HepG2 (cell line): Measurements from ENCODE around the gene NAA15. TPM values are rescaled to one million over a fixed set of nuclear protein-coding genes. Genes with fewer than 3 reads are reported as not detected.

Experiments used
- DNMT3B ChIP-seq: conservative IDR thresholded peaks from 2 replicates; pipeline ENCODE4 v1.6.1; 2016; ENCODE audit warnings: missing biosample characterization, control low read depth
- HMG20B ChIP-seq: conservative IDR thresholded peaks from 2 replicates; pipeline ENCODE4 v1.6.1; 2016; ENCODE audit warnings: missing genetic modification reagents, missing compliant biosample characterization
- HOXA5 ChIP-seq: sonication (generic); formaldehyde crosslinking; IDR thresholded peaks from 2 replicates; pipeline ENCODE4 v1.4.0; 2020; ENCODE audit warnings: missing genetic modification reagents
- MLLT10 ChIP-seq: sonication (generic); formaldehyde crosslinking; IDR thresholded peaks from 2 replicates; pipeline ENCODE4 v1.4.0; 2020; ENCODE audit warnings: missing genetic modification reagents
- NCOA2 ChIP-seq: sonication (generic); formaldehyde crosslinking; IDR thresholded peaks from 2 replicates; pipeline ENCODE4 v1.8.0; 2022; ENCODE audit warnings: inconsistent platforms
- NFATC3 ChIP-seq: sonication (generic); formaldehyde crosslinking; IDR thresholded peaks from 2 replicates; pipeline ENCODE4 v1.5.1; 2020; ENCODE audit warnings: mild to moderate bottlenecking, missing genetic modification reagents
- PRMT3 ChIP-seq: sonication (generic); formaldehyde crosslinking; IDR thresholded peaks from 2 replicates; pipeline ENCODE4 v1.8.1; 2022; ENCODE audit warnings: low read depth, mild to moderate bottlenecking, moderate library complexity, missing genetic modification reagents, borderline replicate concordance
- SMARCC2 ChIP-seq: fragments of 450-650 bp; IDR thresholded peaks from 2 replicates; pipeline ENCODE4 v1.6.1; 2017; ENCODE audit warnings: antibody characterized with exemption, mild to moderate bottlenecking
- ZBTB7A ChIP-seq: sonication (generic); formaldehyde crosslinking; IDR thresholded peaks from 2 replicates; pipeline ENCODE4 v1.8.0; 2022; ENCODE audit warnings: mild to moderate bottlenecking, missing genetic modification reagents
- ZFY ChIP-seq: sonication (generic); formaldehyde crosslinking; IDR thresholded peaks from 2 replicates; pipeline ENCODE4 v1.4.0; 2020; ENCODE audit warnings: missing genetic modification reagents
- ZNF101 ChIP-seq: sonication (generic); formaldehyde crosslinking; IDR thresholded peaks from 2 replicates; pipeline ENCODE4 v1.4.0; 2020; ENCODE audit warnings: mild to moderate bottlenecking, low read depth, missing genetic modification reagents, borderline replicate concordance
- ZNF121 ChIP-seq: sonication (generic); formaldehyde crosslinking; IDR thresholded peaks from 2 replicates; pipeline ENCODE4 v1.5.0; 2020; ENCODE audit warnings: mild to moderate bottlenecking, missing genetic modification reagents
- ZNF160 ChIP-seq: sonication (generic); formaldehyde crosslinking; IDR thresholded peaks from 2 replicates; pipeline ENCODE4 v1.8.0; 2022; ENCODE audit warnings: mild to moderate bottlenecking, inconsistent platforms, missing genetic modification reagents
- ZNF17 ChIP-seq: sonication (generic); formaldehyde crosslinking; IDR thresholded peaks from 2 replicates; pipeline ENCODE4 v1.5.0; 2020; ENCODE audit warnings: mild to moderate bottlenecking, missing genetic modification reagents
- ZNF530 ChIP-seq: sonication (generic); formaldehyde crosslinking; IDR thresholded peaks from 2 replicates; pipeline ENCODE4 v1.5.0; 2020; ENCODE audit warnings: low read depth, mild to moderate bottlenecking, missing genetic modification reagents
- ZNF552 ChIP-seq: sonication (generic); formaldehyde crosslinking; IDR thresholded peaks from 2 replicates; pipeline ENCODE4 v1.9.0; 2022; ENCODE audit warnings: missing genetic modification reagents, mild to moderate bottlenecking, borderline replicate concordance
- ZNF572 ChIP-seq: sonication (generic); formaldehyde crosslinking; IDR thresholded peaks from 2 replicates; pipeline ENCODE4 v1.5.1; 2020; ENCODE audit warnings: mild to moderate bottlenecking, missing genetic modification reagents
- ZNF629 ChIP-seq: sonication (generic); formaldehyde crosslinking; conservative IDR thresholded peaks from 2 replicates; pipeline ENCODE4 v1.5.0; 2020; ENCODE audit warnings: missing genetic modification reagents
- ZSCAN20 ChIP-seq: sonication (generic); formaldehyde crosslinking; IDR thresholded peaks from 2 replicates; pipeline ENCODE4 v1.4.0; 2020; ENCODE audit warnings: missing genetic modification reagents, mild to moderate bottlenecking, borderline replicate concordance
- polyA plus RNA-seq, 8 experiments: library from polyadenylated mRNA; depleted of rRNA in 3 of 8; stranded (reverse) in 7 of 8; unstranded in 1 of 8; fragments of >200 nt; fragmentation: Illumina TruSeq in 4 of 8; extraction: Trizol in 4 of 8; gene quantifications; 2 replicates each; pipeline versions ENCODE4 v1.2.1 to v1.2.3, GENCODE V29; 2011 to 2016; ENCODE audit warnings: low read depth in 4 of 8, missing spikeins in 1 of 8, mixed read lengths in 1 of 8; ENCODE audit not compliant: insufficient read depth in 1 of 8
- total RNA-seq, 5 experiments: library from RNA; depleted of rRNA; stranded (reverse); fragments of >200 nt; fragmentation: Illumina TruSeq; extraction: Trizol; gene quantifications; 2 replicates each; pipeline ENCODE4 v1.2.3, GENCODE V29; 2016; ENCODE audit warnings: low read depth in 1 of 5
- TF ChIP-seq, protein P1 (sequence below): IDR thresholded peaks from 2 replicates; pipeline ENCODE4 v1.6.1; 2016; ENCODE audit warnings: mild to moderate bottlenecking, missing biosample characterization, missing genetic modification reagents
- TF ChIP-seq, protein P2 (sequence below): sonication (generic); formaldehyde crosslinking; IDR thresholded peaks from 2 replicates; pipeline ENCODE4 v1.5.1; 2020; ENCODE audit warnings: mild to moderate bottlenecking, missing genetic modification reagents, borderline replicate concordance
- TF ChIP-seq, protein P3 (sequence below): sonication (generic); formaldehyde crosslinking; conservative IDR thresholded peaks from 2 replicates; pipeline ENCODE4 v1.4.0; 2020; ENCODE audit warnings: missing genetic modification reagents
- TF ChIP-seq, protein P4 (sequence below): sonication (generic); formaldehyde crosslinking; IDR thresholded peaks from 2 replicates; pipeline ENCODE4 v1.4.0; 2020; ENCODE audit warnings: missing genetic modification reagents; ENCODE audit errors: not compliant biosample characterization
- TF ChIP-seq, protein P5 (sequence below): IDR thresholded peaks from 2 replicates; pipeline ENCODE4 v1.6.1; 2016; ENCODE audit warnings: low read depth, control low read depth
- TF ChIP-seq, protein P6 (sequence below): sonication (generic); formaldehyde crosslinking; conservative IDR thresholded peaks from 2 replicates; pipeline ENCODE4 v1.8.1; 2023; ENCODE audit warnings: missing genetic modification reagents

The NAA15 gene
- total and polyA plus RNA-seq, 2 of the 13 experiments (the other 11 are each of a cell fraction or from before 2014, with no cell fraction given) = 6.2 to 50.2 TPM

DNA sequence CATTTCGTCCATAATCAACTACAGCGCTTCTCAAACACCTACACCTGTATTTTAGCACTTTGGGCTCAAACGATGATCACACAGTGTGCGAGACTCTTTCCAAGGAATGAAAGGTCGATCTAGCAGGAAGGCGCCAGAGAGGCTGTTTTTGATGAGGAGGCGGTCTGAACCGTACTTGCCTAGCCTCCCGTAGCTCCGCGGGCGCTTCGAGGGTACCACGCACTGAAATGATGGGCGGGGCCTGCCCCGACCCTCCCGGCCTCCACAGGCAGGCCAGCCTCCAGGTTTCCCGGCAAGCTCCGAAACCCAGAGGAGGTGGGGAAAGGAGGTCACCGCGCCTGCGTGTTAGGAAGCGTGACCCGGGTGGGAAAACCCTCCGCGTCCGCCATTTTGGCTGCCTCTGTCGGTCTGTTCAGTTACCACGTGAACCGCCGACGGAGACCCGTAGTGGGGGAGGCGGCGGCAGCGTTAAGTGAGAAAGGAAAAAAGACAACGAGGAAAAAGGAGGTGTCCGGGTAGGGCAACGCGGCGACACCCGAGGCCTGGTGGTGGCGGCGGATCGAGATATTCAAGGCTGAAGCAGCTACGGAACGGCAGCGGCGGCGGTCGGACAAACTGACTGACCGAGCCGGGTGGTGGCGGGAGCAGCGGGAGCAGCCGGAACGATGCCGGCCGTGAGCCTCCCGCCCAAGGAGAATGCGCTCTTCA is at the start of gene NAA15 (continued):
- TF ChIP-seq, protein P1, sequence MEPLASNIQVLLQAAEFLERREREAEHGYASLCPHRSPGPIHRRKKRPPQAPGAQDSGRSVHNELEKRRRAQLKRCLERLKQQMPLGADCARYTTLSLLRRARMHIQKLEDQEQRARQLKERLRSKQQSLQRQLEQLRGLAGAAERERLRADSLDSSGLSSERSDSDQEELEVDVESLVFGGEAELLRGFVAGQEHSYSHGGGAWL (CRISPR knock-in tag) = peak; percentile 91
- TF ChIP-seq NCOA2 (CRISPR knock-in tag) (peak; percentile 38), ZNF17 (CRISPR knock-in tag) (no peak), NFATC3 (CRISPR knock-in tag) (no peak; the same call in 1 of the 2 replicates), ZSCAN20 (CRISPR knock-in tag) (peak; percentile 27; the same call in 1 of the 2 replicates), DNMT3B (CRISPR knock-in tag) (0 out of 2 replicates have a peak, but pooled peaks have one; percentile 78), PRMT3 (CRISPR knock-in tag) (no peak), HMG20B (CRISPR knock-in tag) (no peak), ZFY (peak; percentile 71), ZNF160 (peak; percentile 74; the same call in 1 of the 2 replicates), ZBTB7A (CRISPR knock-in tag) (no peak), SMARCC2 (no peak), ZNF101 (CRISPR knock-in tag) (no peak), ZNF121 (CRISPR knock-in tag) (no peak), MLLT10 (CRISPR knock-in tag) (no peak), HOXA5 (no peak), ZNF530 (CRISPR knock-in tag) (no peak), ZNF572 (CRISPR knock-in tag) (no peak), ZNF552 (CRISPR knock-in tag) (no peak), ZNF629 (no peak)
- TF ChIP-seq, protein P2, sequence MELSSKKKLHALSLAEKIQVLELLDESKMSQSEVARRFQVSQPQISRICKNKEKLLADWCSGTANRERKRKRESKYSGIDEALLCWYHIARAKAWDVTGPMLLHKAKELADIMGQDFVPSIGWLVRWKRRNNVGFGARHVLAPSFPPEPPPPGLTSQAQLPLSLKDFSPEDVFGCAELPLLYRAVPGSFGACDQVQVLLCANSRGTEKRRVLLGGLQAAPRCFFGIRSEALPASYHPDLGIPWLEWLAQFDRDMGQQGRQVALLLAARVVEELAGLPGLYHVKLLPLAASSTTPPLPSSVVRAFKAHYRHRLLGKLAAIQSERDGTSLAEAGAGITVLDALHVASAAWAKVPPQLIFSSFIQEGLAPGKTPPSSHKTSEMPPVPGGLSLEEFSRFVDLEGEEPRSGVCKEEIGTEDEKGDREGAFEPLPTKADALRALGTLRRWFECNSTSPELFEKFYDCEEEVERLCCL (CRISPR knock-in tag) = no peak
- TF ChIP-seq, protein P3, sequence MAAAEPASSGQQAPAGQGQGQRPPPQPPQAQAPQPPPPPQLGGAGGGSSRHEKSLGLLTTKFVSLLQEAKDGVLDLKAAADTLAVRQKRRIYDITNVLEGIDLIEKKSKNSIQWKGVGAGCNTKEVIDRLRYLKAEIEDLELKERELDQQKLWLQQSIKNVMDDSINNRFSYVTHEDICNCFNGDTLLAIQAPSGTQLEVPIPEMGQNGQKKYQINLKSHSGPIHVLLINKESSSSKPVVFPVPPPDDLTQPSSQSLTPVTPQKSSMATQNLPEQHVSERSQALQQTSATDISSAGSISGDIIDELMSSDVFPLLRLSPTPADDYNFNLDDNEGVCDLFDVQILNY = no peak
- TF ChIP-seq, protein P4, sequence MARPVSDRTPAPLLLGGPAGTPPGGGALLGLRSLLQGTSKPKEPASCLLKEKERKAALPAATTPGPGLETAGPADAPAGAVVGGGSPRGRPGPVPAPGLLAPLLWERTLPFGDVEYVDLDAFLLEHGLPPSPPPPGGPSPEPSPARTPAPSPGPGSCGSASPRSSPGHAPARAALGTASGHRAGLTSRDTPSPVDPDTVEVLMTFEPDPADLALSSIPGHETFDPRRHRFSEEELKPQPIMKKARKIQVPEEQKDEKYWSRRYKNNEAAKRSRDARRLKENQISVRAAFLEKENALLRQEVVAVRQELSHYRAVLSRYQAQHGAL = no peak
- TF ChIP-seq, protein P5, sequence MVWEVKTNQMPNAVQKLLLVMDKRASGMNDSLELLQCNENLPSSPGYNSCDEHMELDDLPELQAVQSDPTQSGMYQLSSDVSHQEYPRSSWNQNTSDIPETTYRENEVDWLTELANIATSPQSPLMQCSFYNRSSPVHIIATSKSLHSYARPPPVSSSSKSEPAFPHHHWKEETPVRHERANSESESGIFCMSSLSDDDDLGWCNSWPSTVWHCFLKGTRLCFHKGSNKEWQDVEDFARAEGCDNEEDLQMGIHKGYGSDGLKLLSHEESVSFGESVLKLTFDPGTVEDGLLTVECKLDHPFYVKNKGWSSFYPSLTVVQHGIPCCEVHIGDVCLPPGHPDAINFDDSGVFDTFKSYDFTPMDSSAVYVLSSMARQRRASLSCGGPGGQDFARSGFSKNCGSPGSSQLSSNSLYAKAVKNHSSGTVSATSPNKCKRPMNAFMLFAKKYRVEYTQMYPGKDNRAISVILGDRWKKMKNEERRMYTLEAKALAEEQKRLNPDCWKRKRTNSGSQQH (CRISPR knock-in tag) = peak; percentile 65; the same call in 1 of the 2 replicates
- TF ChIP-seq, protein P6, sequence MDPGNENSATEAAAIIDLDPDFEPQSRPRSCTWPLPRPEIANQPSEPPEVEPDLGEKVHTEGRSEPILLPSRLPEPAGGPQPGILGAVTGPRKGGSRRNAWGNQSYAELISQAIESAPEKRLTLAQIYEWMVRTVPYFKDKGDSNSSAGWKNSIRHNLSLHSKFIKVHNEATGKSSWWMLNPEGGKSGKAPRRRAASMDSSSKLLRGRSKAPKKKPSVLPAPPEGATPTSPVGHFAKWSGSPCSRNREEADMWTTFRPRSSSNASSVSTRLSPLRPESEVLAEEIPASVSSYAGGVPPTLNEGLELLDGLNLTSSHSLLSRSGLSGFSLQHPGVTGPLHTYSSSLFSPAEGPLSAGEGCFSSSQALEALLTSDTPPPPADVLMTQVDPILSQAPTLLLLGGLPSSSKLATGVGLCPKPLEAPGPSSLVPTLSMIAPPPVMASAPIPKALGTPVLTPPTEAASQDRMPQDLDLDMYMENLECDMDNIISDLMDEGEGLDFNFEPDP = no peak
